ENCODE data around the gene NEBL.

DNA sequence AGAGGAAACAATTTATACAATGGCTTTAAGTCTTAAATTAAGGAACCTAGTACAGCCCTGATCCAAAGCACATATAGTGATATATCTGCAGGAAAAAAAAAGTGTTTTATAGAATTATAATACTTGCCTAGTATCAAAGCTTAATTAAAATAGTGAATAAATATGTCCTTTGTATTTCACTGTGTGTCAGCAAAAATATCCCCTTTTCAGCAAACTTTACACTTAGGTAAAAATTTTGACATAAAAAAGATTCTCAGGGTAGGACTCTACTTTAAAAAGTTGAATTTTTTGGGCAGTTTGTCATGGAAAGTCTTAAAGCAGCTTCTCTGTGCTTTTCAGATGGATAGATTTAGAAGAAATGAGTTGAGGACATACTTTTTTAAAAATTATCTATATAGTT is 12.7 kb upstream of the NEBL start:
- TF ChIP-seq CTCF (IDR thresholded peaks at IDR 0.05) (no peak), POLR2A (IDR thresholded peaks at IDR 0.05) (no peak)
